HL-60 (cell line): ENCODE measurements around the gene DNAAF8.

Source experiments
- DNase-seq, 2 experiments: peaks; one replicate each; pipeline ENCODE4 v3.0.0-alpha.2; 2010 to 2020; ENCODE audit warnings: low read depth in 1 of 2, low spot score in 1 of 2
- H3K27ac ChIP-seq: fragments of 250-450 bp; sonication (Bioruptor Pico); replicated peaks from 2 replicates; pipeline ENCODE4 v1.5.1; 2020; ENCODE audit warnings: mild to moderate bottlenecking, moderate library complexity
- H3K27me3 ChIP-seq: fragments of 250-450 bp; sonication (Bioruptor Pico); 2 replicates; pipeline ENCODE4 v1.5.1; 2021; ENCODE audit warnings: mild to moderate bottlenecking, moderate library complexity; ENCODE audit not compliant: insufficient read depth, poor library complexity, severe bottlenecking
- H3K4me3 ChIP-seq: replicated peaks from 2 replicates; pipeline ENCODE4 v1.5.1; 2011; ENCODE audit warnings: mild to moderate bottlenecking, control low read depth, low read length; ENCODE audit not compliant: insufficient read depth
- CTCF ChIP-seq: IDR thresholded peaks from one replicate; pipeline ENCODE4 v1.5.1; 2011; ENCODE audit warnings: low read length, control low read depth, inconsistent platforms; ENCODE audit not compliant: insufficient read depth
- GABPA ChIP-seq: IDR thresholded peaks from 2 replicates; pipeline ENCODE4 v1.6.1; 2012; ENCODE audit warnings: low read depth
- POLR2AphosphoS5 ChIP-seq: IDR thresholded peaks from 2 replicates; pipeline ENCODE4 v1.6.1; 2012; ENCODE audit warnings: low read depth
- REST ChIP-seq: IDR thresholded peaks from 2 replicates; pipeline ENCODE4 v1.6.1; 2012; ENCODE audit warnings: low read depth; ENCODE audit not compliant: insufficient replicate concordance
- SPI1 ChIP-seq: IDR thresholded peaks from 2 replicates; pipeline ENCODE4 v1.6.1; 2012; ENCODE audit warnings: low read depth, mild to moderate bottlenecking, borderline replicate concordance

DNAAF8 gene

GRCh38 chr16:4723071-4723767 lies 11.1 kb upstream of the DNAAF8 start:
- DNase-seq: no peak
- no peak overlapping the region for H3K27ac ChIP-seq
- TF ChIP-seq CTCF: no peak
- no peak for TF ChIP-seq SPI1
- no peak overlapping the region for H3K4me3 ChIP-seq
- no peaks in the 10 kb centered on the region for H3K27me3 ChIP-seq

- no peaks in the 10 kb centered on the region for H3K27me3 ChIP-seq
- TF ChIP-seq SPI1 (no peak), POLR2AphosphoS5 (no peak), CTCF (no peak), REST (no peak), GABPA (no peak)
- no peak overlapping the region for H3K27ac ChIP-seq
- H3K4me3 ChIP-seq: no peak overlapping the region
- DNase-seq: no peak
Measured at GRCh38 chr16:4724661-4725270, 9.6 kb upstream of the DNAAF8 start.

- TF ChIP-seq REST (no peak), SPI1 (no peak)
- no peak for DNase-seq
Measured at GRCh38 chr16:4726616-4727015, 7.7 kb upstream of the DNAAF8 start.

GRCh38 chr16:4728676-4729075 lies 5.7 kb upstream of the DNAAF8 start:
- Histone ChIP-seq H3K4me3 (no peak overlapping the region), H3K27ac (no peak overlapping the region)
- DNase-seq: no peak

More at GRCh38 chr16:4726616-4727015, 7.7 kb upstream of the DNAAF8 start:
- Histone ChIP-seq H3K4me3 (no peak overlapping the region), H3K27ac (no peak overlapping the region), H3K27me3 (no peaks in the 10 kb centered on the region)

GRCh38 chr16:4729876-4730275 lies 4.5 kb upstream of the DNAAF8 start:
- Histone ChIP-seq H3K27ac (no peak overlapping the region), H3K27me3 (no peaks in the 10 kb centered on the region), H3K4me3 (no peak overlapping the region)
- no peak for DNase-seq
- TF ChIP-seq SPI1 (no peak), POLR2AphosphoS5 (no peak), GABPA (no peak), CTCF (no peak), REST (no peak)

More at GRCh38 chr16:4728676-4729075, 5.7 kb upstream of the DNAAF8 start:
- H3K27me3 ChIP-seq: no peaks in the 10 kb centered on the region
- TF ChIP-seq SPI1: no peak
